Measurements from ENCODE around the gene NKD1.
A peak's percentile ranks its signal among the peaks of the same experiment; 100 is the strongest.

Gene NKD1

DNA sequence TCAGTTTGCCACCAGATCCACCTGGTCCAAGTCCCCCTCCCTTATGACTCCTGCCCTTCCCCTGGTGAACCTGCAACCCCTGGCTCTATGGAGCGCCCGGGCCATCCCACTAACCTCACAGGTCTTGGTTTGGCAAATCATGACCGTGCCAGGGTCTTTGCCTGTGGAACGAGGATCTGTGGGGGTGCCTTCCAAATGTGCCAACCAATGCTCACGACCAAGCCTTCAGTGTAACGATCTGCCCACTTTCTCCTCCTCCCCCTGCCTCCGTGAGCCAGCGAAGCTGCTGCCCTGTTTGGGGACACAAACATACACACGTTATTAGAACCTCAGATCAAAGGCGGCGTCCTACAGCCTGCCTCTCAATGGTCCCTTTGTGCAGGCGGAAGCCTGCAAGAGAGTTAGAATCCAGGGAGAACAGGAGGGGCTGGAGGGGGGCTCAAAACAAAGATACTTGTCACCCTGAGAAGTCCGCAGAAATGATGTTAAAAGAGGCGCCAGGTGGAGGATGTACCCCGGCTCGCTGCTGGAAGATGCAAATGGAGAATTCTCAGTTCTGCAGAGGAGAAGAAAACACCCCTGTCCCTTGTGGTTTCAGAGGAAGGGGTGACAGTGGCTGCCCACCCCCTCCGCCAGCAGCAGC, 9.0 kb upstream of the NKD1 start:
- no peak for DNase-seq

DNA sequence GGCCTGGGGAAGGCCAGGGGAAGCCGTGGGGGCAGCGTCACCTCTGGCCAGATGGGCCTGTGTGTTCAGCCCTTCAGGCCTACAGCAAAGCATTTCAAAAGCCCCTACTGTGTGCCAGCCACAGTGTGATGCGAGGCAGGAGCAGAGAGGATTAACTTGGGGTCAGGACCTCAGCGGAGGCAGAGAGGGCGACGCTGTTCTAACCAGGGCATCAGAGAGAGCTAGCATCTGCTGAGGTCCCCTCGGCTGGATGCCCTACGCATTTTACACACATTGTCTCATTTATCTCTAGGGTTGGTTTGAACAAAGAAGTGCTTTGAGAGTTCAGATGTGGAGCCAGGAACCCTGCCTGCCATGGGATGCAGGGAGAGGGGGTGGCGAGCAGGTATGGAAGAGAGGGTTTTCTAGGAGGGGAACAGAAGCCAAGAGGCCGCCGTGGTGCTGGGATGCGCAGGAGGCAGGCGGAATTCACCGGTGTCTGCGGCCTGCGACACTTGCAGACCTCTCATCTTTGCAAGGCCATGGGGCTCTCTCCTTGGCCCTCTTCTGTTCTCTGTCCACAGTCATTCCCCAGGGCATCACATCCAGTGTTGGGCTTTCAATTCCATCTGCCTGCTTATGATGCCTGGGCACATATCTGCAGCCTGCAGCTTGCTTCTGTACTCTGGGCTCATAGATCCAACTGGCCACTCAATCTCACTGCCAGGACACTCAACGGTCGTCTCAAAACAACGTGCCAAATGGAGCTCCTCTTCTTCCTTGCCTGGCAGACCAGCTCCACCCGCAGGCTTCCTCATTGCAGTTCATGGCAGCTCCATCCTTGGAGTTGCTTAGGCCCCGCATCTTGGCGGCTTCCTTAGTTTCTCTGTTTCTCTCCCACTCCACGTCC, 8.1 kb upstream of the NKD1 start:
- no peak for DNase-seq

DNA sequence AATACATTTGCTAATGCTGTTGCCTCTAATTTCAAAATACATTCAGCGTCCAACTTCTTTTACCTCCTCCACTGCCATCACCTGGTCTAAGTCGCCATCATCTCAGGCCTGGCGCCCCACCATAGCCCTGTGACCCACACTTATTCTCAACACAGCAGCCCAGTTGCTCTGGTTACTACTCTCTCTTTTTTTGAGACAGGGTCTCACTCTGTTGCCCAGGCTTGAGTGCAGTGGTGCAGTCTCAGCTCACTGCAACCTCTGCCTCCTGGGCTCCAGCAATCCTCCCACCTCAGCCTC, 7.5 kb upstream of the NKD1 start:
- no peak for DNase-seq

DNA sequence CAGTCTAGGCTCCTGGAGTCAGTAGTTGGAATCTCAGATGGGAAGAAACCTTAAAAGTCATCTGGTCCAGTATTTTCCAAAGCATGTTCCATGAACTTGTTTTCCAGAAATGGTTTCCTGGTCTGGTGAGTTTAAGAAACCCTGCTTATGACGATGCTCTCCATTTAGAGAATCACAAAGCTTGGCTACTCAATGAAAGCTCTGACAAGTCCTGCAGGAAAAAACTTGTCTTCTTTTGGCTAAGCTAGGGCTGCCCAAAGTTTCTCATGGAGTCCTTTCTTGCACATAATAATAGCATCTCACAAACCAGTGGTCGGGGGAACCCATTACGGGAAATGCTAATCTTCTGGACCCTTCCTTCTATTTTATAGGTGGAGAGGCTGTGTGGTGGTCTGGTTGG, 5.5 kb upstream of the NKD1 start:
- DNase-seq, result no peak

GRCh38 chr16:50546125-50546524, 2.1 kb upstream of the NKD1 start:
- DNase-seq, result no peak

DNA sequence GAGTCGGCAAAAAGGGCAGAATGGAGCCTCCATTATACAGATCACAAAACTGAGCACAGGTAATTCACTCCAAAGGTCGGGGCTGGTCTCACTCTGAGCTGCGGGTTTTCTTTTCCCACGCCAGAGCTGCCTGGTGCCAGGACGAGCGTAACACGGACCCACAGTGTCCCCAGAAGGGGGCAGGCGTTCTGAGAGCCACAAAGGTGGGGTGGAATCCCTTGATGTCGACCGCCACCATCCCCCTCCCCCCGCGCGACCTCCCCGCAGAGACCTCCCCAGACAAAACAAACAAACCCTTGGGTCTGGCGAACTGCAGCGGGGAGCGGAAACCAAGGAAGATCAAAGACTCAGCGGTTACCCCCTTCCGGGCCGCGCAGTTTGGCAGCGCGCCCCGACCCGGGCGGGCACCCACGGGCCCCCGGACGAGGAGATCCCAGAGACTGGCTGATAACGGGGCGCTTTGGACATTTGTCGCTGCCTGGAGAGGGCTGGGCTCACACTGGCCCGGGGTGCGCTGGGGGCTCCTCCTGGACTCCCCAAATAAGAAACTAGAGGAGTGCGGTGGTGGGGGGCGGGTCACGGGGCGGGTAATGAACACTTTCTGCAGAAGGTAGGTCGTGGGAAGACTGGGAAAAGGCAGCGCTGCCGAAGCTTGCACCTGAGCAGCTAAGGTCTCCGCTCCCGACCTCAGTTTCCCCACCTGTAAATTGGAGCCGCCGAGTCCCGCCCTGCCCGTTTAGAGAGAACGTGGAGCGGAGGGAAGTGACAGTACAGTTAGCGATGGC, 664 bp upstream of the NKD1 start:
- DNase-seq, result peak; percentile 79

DNA sequence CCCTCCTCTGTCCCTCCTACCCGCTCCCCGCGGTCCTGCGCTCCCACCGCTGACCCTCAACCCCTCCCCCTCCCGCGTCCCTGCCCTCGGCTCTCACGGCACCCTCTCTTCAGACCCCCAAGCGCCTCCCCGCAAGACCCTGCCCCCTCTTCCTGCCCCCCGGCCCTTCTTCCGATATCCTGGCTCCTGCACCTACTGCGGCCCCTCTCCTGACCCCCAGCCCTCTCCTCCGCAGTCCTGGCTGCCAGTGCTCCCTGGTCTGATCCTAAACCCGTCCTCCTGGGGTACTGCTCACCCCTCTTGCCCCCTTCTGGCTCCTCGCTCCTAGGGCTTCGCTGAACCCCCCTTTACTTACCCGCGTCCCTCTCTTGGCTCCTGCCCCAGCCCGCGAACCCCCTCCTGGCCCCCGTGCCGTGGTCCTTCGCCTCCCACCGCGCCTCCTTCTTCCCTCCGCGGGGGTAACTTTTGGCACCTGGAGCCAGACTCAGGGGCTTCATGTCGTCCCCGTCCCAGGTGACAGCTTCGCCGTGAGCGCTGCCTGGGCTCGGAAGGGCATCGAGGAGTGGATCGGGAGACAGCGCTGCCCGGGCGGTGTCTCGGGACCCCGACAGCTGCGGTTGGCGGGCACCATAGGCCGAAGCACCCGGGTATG, 839 bp downstream of the NKD1 start:
- no peak for DNase-seq

GRCh38 chr16:50549561-50549915, 1.3 kb downstream of the NKD1 start:
- no peak for DNase-seq

DNA sequence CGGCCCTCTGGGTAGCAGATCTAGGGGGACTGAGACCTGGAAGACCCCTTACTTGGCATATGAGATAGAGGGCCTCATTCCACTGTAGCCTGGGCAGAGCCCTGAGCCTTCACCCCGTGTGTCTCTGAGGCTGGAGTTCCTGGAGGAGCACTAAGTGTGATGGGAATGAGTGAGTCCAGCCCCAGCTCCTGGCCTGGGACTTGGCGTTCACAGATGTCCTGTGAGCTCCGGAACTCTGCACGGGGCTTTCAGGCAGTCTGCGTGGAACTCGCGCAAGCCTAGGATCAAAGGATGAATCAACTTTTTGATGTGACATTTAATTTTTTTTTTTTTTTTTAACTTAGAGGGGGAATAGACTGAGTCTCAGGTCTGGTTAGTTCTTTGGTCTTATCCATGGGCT, 1.8 kb downstream of the NKD1 start:
- no peak for DNase-seq

DNA sequence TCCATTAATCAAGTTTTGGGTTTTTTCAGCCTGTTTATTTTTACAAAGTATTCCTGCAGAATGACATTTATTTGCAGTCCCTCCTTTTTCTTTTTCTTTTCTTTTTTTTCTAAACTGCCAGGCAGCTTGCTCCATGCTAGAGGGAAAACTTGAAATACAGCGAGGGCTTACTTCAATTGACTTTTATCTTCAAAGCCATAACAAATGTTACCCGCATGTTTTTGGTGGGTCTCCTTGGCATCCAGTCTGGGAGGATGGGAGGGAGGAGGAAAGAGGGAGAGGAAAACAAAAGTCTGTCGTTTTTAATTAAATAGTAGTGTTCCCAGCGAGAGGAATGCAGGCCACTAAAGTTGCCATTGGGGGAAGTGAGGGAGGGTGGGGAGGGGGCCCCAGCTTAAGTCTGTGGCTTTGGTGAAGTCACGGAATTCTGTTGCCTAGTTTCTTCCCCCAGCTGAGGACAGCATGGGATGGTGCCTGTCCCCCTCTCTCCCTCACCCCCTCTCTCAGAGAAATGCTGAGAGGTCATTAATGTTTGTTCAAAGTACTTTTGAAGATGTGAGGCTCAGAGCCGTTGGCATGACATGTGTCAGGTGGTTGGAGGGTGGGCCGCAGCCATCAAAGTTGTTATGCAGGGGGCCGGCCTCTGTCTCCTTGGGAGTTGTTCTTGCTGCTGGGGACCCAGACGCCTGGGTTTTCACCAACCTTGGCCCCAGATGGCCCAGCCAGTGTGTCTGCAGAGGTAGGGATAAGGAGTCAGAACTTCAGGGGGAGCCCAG, 2.9 kb downstream of the NKD1 start:
- DNase-seq, result no peak

GRCh38 chr16:50552476-50553101, 4.4 kb downstream of the NKD1 start:
- DNase-seq, result no peak

- no peak for DNase-seq
Measured at GRCh38 chr16:50553182-50553710, 5.0 kb downstream of the NKD1 start.

DNA sequence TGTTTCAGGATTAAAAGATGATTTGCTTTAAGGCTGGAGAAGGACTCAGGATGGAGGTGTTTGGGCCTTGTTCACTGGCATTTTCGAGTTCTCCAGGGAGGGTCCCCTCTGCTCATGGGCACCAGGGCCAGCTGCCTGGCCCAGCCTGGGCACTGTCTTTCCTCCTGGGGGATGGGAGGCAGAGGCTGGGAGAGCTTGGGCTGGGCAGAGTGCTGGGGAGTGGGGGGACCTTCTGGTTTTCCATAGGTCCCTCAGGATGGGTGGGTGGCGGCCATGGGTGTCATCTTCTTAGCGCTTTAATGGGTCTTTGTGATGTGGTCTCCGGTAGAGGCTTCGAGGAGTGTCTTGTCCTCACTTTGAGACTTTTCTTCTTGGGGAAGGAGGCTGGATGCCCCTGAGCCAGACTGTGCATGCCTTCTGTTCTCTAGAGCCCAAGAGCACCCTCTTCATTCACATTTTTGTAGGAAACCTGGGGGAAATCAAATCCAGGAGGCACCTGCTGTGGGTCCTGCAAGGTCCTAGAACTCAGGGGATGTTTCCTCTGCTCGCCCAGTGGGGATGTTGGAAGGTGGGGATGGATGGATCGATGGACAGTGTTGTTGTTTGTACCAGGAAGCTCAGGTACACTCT, 5.7 kb downstream of the NKD1 start:
- no peak for DNase-seq

GRCh38 chr16:50555269-50555875, 7.2 kb downstream of the NKD1 start:
- no peak for DNase-seq

- no peak for DNase-seq
Measured at GRCh38 chr16:50555952-50556673, 7.9 kb downstream of the NKD1 start.

DNA sequence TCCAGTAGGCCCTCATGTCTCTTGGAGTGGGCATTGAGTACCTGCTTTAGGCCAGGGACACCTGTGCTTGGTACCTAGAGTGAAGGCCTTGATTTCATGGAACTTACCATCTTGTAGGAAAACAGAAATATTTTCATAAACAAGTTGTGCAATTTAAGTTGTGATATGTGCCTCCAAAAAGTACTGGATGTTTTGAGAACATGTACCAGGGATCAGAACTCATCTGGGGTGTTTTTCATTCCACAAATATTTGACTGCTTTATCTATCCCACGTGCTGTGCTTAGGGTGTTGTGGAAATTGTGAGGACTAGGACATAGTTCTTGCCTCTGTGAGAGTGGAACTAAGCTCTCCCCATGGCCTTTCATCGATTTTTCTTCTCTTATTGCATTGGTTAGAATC, 8.8 kb downstream of the NKD1 start:
- DNase-seq, result no peak

GRCh38 chr16:50558913-50559312, 10.7 kb downstream of the NKD1 start:
- DNase-seq, result no peak

DNA sequence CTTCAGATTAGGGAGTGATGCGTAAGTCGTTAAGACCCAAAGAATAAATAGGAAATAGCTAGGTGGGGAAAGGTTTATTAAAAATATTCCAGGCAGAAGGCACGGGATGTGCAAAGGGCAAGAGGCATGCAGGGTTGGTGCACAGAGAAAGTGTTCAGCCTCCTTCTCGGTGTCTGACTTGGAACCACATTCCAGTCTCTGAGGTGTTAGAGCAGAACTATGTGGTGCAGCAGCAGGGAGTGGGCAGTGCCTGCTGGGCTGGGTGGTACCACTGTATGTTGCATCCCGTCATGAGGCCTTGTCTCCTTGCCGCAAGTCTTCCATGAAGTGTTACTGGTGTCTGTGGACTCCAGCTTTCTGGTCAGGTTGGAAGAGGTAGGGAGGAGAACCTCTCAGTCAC, 11.1 kb downstream of the NKD1 start:
- DNase-seq, result no peak

DNA sequence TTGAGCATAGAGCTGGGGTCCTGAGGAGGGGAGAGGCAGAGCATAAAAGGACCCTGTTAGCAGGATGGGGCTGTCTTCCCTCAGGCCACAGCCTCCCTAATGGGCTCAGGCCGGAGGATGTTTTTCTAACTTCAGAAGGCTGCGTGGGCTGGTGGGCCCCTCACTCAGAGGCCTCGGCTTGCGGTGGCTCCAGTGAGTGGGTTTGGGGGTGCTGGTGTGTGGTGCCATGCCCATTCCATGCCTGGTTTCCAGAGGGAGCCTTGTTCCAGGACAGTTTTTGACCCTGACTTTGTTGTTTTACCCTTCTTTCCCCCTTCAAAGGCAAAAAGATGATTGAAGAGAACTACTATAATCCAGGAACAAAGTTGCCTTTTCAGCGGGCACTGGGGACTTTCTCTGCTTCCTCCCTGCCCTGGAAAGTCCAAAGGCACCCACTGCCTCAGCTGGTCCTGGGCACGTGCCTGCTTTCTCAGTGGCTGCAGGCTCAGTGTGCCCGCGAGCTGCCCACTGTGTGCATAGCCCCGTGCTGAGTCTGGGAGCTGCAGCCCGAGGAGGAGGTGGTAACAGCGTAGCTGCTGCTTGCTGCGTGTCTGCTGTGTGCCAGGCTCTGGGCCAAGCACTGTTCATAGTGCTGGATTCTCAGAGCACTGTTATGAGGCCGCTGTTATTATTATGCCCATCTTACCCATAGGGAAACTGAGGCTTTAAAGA, 11.8 kb downstream of the NKD1 start:
- no peak for DNase-seq
